IPS DF 6.9 (cell line): Measurements from ENCODE around the gene PRKAR1A.
"Not testable (repeated sequence)": the region's sequence is repeated elsewhere in the genome, so short reads cannot be mapped to it uniquely, and the experiment has no call there.

Source experiments
- DNase-seq: peaks from one replicate; pipeline ENCODE4 v3.0.0-alpha.2; 2013; ENCODE audit warnings: low read depth, low spot score
- H3K27ac ChIP-seq: one replicate; pipeline ENCODE4 v1.5.1; 2013; ENCODE audit warnings: low read length, control low read depth
- H3K27me3 ChIP-seq: 2 replicates; pipeline ENCODE4 v1.6.1; 2013; ENCODE audit warnings: mild to moderate bottlenecking, low read length; ENCODE audit not compliant: control insufficient read depth, insufficient read depth
- H3K36me3 ChIP-seq: 2 replicates; pipeline ENCODE4 v1.6.1; 2013; ENCODE audit warnings: low read length; ENCODE audit not compliant: control insufficient read depth, insufficient read depth
- H3K4me1 ChIP-seq: 2 replicates; pipeline ENCODE4 v1.6.1; 2013; ENCODE audit warnings: low read length; ENCODE audit not compliant: control insufficient read depth, insufficient read depth
- H3K4me3 ChIP-seq: 2 replicates; pipeline ENCODE4 v1.5.1; 2013; ENCODE audit warnings: mild to moderate bottlenecking, low read length
- H3K9me3 ChIP-seq: 2 replicates; pipeline ENCODE4 v1.6.1; 2013; ENCODE audit warnings: low read length, inconsistent platforms; ENCODE audit not compliant: control insufficient read depth, insufficient read depth
- WGBS: extraction: QIAGEN DNeasy Blood & Tissue Kit; methylation state at CpG from one replicate; pipeline ENCODE4 v1.1.7; 2013; ENCODE audit warnings: mixed read lengths, missing lambda C conversion rate; ENCODE audit not compliant: insufficient read length, insufficient coverage; 5-methylcytosine and 5-hydroxymethylcytosine counted together

Gene PRKAR1A

DNA sequence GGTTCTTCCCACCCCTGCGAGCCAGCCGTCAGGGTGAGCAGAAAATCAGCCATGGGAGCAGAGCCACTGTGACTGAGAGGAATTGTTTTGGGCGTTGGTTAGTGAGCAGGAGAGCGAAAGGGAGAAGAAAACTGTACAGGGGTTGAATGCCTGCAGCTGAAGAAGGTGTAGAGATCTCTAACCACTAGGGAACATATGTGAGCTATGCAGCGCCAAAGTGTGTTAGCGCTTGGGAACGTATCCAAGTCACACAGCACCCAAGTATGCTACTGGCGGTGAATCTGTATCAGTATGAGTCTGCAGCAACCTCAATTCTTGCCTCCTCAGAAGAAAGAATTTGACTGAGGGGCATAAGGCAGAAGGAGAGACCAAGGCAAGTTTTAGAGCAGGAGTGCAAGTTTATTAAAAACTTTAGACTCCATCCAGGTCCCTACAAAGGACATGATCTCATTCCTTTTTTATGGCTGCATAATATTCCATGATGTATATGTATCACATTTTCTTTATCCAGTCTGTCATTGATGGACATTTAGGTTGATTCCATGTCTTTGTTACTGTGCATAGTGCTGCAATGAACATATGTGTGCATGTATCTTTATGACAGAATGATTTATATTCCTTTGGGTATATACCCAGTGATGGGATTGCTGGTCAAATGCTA, 19.7 kb upstream of the PRKAR1A start:
- not testable (repeated sequence) for H3K27ac ChIP-seq, DNase-seq, H3K4me3 ChIP-seq, H3K9me3 ChIP-seq, H3K27me3 ChIP-seq, H3K36me3 ChIP-seq, H3K4me1 ChIP-seq
- WGBS, result no CpG with 5 or more reads among the region's 8 CpGs

DNA sequence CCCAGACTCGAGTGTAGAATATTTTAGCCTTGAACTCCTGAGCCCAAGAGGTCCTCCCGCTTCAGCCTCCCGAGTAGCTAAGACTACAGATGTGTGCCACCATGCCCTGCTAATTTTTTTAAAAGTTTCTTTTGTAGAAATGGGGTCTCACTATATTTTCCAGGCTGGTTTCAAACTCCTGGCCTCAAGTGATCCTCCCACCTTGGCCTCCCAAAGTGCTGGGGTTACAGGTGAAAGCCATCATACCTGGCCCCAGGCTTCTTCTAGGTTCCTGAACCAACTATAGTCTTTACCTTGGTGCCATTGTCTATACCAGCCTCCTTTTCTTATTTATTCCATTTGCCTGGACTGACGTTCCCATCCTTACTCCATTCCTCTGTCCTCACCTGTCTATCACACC, 17.1 kb upstream of the PRKAR1A start:
- no peaks in the 10 kb centered on the region for H3K36me3 ChIP-seq

DNA sequence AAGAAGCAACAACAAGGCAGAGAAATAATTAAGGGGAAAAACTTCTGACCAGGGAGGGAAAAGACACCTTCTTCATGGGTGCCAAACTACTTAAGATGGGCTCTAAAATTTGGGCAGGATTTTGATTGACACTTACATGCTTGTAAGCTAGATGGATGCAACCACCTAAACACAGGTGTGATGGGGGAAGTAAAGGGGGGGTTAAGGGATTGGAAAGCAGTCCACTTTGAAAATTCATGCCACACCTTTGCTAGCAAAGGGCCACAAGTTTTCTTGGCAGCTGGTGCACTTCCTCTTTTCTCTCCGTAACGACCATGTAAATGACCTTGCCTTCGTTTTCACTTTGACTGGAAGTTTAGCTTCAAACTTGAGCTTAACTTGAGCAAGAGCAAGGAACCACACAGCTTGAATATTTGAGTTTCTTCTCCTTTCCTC, 14.3 kb upstream of the PRKAR1A start:
- WGBS, result no CpG with 5 or more reads among the region's 3 CpGs
- no peak overlapping the region for H3K4me3 ChIP-seq
- no peaks in the 10 kb centered on the region for H3K4me1 ChIP-seq
- no peak overlapping the region for H3K27ac ChIP-seq
- H3K36me3 ChIP-seq, result no peaks in the 10 kb centered on the region
- H3K27me3 ChIP-seq, result no peaks in the 10 kb centered on the region
- no peak for DNase-seq
- H3K9me3 ChIP-seq, result no peaks in the 10 kb centered on the region

More for the DNA sequence above, 17.1 kb upstream of the PRKAR1A start:
- no peak for DNase-seq
- H3K4me1 ChIP-seq, result no peaks in the 10 kb centered on the region
- no peak overlapping the region for H3K4me3 ChIP-seq
- no peaks in the 10 kb centered on the region for H3K9me3 ChIP-seq
- no peaks in the 10 kb centered on the region for H3K27me3 ChIP-seq
- no CpG with 5 or more reads among the region's 4 CpGs for WGBS
- H3K27ac ChIP-seq, result no peak overlapping the region

DNA sequence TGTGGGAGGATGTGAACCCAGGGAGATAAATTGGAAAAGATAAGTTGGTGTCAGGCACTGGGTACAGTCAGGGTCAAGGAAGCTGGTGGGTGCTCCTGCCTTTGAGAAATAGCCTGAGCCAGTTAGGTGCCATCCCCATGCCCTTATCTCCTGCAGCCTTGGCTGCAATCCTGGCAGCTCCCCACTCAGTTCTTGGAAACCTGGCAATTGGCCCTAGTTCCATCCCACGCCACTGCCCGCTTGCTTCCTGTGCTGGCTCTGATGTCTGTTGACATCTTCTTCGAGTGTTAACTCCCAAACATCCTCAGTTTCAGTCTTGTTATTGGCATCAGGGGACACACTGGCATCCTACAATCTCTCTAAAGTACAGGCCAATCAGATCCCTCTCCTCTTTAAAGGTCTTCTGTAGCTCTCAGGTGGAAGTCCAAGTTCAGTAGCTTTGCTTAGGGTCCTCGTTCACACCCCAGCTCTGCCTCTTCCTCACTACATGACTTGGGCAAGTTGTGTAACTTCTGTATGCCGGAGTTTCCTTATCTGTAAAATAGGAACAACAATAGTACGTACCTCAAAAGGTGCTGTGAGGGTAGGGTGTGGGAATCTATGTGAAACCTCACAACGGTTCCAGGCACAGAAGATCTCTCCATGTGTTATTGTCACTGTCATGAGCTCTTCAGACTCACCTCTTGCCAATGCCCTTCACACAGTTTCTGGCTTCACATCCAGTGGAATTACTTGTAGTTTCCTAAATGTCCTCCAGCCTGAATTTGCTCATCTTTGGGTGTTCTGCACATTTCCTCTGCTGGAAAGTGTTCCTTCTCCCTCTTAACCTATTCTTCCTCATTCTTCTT, 13.5 kb upstream of the PRKAR1A start:
- H3K9me3 ChIP-seq, result no peaks in the 10 kb centered on the region
- H3K36me3 ChIP-seq, result no peaks in the 10 kb centered on the region
- no peaks in the 10 kb centered on the region for H3K27me3 ChIP-seq
- no peak for DNase-seq
- no peak overlapping the region for H3K4me3 ChIP-seq
- H3K4me1 ChIP-seq, result no peaks in the 10 kb centered on the region
- no peak overlapping the region for H3K27ac ChIP-seq
- WGBS, result no CpG with 5 or more reads among the region's 7 CpGs

DNA sequence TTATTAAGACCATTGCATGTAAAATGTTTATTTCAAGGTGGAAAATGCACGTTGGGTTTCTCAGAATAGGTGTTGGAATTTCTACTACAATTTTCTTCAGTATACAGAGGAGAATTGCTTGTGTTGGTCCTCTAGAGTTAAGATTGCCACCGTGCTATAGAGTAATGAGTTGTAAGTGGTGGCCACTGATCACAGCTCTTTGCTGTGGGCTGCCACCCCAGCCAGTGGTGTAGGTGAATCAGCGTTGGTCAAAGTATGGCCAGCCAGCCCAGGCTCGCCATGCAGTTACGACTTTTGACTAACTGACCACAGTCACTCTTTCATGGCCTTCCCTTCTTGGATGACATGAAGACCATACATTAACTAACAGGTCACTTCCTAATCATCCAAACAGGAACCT, 12.6 kb upstream of the PRKAR1A start:
- Histone ChIP-seq H3K4me1 (no peaks in the 10 kb centered on the region), H3K27ac (no peak overlapping the region), H3K4me3 (no peak overlapping the region), H3K9me3 (no peaks in the 10 kb centered on the region), H3K36me3 (no peaks in the 10 kb centered on the region), H3K27me3 (no peaks in the 10 kb centered on the region)
- no CpG with 5 or more reads among the region's 5 CpGs for WGBS
- DNase-seq, result no peak

DNA sequence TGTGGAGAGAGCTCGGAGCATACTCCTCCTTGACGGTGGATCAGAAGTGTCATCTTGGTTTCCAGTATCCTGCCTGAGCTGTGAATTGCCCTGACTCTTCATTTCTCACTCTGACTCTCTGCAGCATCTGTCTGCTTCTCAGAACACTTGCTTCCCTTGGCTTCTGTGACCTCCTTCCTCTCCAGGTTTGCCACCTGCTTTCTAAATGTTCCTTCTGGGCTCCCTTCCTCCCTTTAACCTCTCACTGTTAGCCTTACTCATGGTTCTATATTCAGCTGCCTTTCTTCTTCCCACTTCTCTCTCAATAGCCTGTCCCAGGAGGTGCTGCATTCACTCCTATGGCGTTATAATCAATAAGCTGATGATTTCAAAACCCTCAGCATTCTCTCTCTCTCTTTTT, 11.2 kb upstream of the PRKAR1A start:
- Histone ChIP-seq H3K9me3 (no peaks in the 10 kb centered on the region), H3K4me1 (no peaks in the 10 kb centered on the region), H3K36me3 (no peaks in the 10 kb centered on the region), H3K27ac (no peak overlapping the region), H3K4me3 (no peak overlapping the region), H3K27me3 (no peaks in the 10 kb centered on the region)
- no peak for DNase-seq
- no CpG with 5 or more reads among the region's 3 CpGs for WGBS

DNA sequence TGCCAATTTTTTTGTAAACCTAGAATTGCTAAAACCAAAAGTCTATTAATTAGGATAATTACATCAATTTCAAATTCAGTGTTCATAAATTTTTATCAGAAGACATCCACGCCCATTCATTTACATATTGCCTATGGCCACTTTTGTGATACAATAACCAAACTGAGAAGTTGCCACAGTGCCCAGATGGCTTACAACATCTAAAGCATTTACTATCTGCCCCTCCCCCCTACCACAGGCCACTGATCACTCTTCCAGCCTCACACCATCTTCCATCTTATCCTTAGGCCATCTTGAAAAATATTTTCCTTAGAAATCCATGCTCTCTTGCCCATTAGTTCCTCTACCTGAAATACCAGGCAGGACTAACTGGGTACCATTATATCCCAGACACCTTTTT, 6.3 kb upstream of the PRKAR1A start:
- Histone ChIP-seq H3K27me3 (no peaks in the 10 kb centered on the region), H3K4me1 (no peaks in the 10 kb centered on the region), H3K9me3 (no peaks in the 10 kb centered on the region), H3K36me3 (no peaks in the 10 kb centered on the region), H3K4me3 (no peak overlapping the region), H3K27ac (no peak overlapping the region)
- no peak for DNase-seq
- no CpG with 5 or more reads among the region's 1 CpG for WGBS

DNA sequence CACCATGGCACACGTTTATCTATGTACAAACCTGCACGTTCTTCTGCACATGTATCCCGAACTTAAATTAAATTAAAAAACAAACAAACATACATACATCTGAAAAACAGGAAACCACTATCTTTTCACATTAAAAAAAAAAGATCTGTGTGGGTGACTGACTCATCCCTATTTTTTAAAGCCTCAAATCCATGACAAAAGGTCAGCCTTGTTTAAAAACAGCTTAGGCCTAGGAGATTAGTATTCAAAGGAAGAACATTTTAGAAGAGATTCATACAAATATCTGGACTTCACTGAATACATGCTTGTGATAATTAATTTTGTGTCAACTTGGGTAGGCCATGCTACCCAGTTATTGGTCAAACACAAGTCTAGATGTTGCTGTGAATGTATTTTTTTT, 4.7 kb upstream of the PRKAR1A start:
- no peak for DNase-seq
- 100% methylated on average over 1 of the region's 3 CpGs for WGBS
- no peaks in the 10 kb centered on the region for H3K27me3 ChIP-seq
- H3K4me1 ChIP-seq, result no peaks in the 10 kb centered on the region
- no peaks in the 10 kb centered on the region for H3K36me3 ChIP-seq
- no peak overlapping the region for H3K27ac ChIP-seq
- no peaks in the 10 kb centered on the region for H3K9me3 ChIP-seq
- H3K4me3 ChIP-seq, result no peak overlapping the region

DNA sequence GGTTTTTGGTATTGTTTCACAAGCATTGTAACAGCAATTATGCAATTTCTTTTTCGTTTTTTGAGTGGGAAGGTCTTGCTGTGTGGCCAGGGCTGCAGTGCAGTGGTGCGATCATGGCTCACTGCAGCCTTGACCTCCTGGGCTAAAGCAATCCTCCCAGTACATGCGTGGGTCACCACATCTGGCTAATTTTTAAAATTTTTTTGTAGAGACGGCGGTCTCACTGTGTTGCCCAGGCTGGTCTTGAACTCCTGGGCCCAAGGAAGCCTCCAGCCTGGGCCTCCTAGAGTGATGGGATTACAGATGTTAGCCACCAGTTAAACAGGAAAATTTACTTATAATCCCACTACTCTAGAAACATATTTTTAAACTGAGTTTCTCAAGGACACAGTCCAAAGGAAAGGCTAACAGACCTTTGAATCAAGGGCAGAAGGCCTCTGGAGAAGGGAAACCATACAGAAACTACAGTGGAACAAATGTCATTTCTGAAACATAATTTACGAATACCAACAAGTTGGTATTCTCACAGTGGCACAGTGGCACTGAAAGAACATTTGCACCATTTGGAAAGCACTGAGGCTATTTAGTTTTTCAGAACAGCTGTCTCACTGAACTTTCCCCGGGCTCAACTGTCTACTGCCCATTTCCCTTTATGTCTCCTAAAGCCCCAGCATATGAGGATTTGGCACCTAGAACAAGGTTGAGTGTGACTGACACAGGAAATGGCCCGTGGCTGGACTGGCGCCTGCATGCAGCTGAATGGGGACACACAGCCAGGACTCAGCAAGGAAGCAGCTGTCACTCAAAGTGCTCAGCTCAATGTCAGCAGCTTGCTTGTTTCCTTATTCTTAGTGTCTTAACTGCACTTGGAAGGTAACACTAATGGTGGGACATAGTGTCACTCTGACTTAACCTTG, 2.8 kb upstream of the PRKAR1A start:
- H3K9me3 ChIP-seq, result no peaks in the 10 kb centered on the region
- WGBS, result no CpG with 5 or more reads among the region's 9 CpGs
- H3K27ac ChIP-seq, result no peak overlapping the region
- no peak for DNase-seq
- no peaks in the 10 kb centered on the region for H3K4me1 ChIP-seq
- no peaks in the 10 kb centered on the region for H3K36me3 ChIP-seq
- no peaks in the 10 kb centered on the region for H3K27me3 ChIP-seq
- no peak overlapping the region for H3K4me3 ChIP-seq

DNA sequence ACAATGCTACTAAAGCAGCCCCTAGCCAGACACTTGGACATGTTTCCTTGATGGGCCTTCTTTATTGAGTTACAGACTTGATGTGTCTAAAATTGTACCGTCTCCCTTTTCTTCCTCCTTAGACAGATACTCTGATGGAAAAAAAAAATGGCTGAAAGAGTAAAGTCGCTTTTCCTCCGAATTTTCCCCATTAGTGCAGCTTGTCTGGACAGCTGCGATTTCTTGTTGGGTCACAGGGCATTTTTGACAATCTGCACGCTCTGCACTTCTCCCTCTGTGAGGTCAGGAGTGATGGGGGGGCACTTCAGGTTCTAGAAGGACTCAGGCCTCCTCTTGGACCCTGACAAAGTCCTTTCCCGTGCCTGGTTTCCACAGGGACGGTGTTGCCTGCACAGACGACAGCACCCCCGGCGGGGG, 968 bp upstream of the PRKAR1A start:
- no peak overlapping the region for H3K27ac ChIP-seq
- WGBS, result no CpG with 5 or more reads among the region's 10 CpGs
- H3K9me3 ChIP-seq, result no peaks in the 10 kb centered on the region
- H3K4me1 ChIP-seq, result no peaks in the 10 kb centered on the region
- no peaks in the 10 kb centered on the region for H3K27me3 ChIP-seq
- DNase-seq, result no peak
- no peaks in the 10 kb centered on the region for H3K36me3 ChIP-seq
- peak overlapping the region; percentile 74; the same call in 1 of the 2 replicates for H3K4me3 ChIP-seq
